Suprapubic skin (tissue), 4 donors: Measurements from ENCODE around the gene SDC4. TPM values are rescaled to one million over a fixed set of nuclear protein-coding genes. Genes with fewer than 3 reads are reported as not detected.

ENCODE experiments used
- DNase-seq, 2 donors: peaks; one replicate each; pipeline ENCODE4 v3.0.0-alpha.2; 2019; ENCODE audit warnings: low spot score in 2 of 2
- H3K27ac ChIP-seq: fragments of 200-600 bp; sonication (generic); one replicate; pipeline ENCODE4 v1.5.1; 2019
- H3K27me3 ChIP-seq: fragments of 200-600 bp; sonication (generic); one replicate; pipeline ENCODE4 v1.5.1; 2019
- H3K36me3 ChIP-seq: fragments of 200-600 bp; sonication (generic); one replicate; pipeline ENCODE4 v1.5.1; 2019
- H3K4me1 ChIP-seq: fragments of 200-600 bp; sonication (generic); one replicate; pipeline ENCODE4 v1.5.1; 2019
- H3K4me3 ChIP-seq: fragments of 200-600 bp; sonication (generic); one replicate; pipeline ENCODE4 v1.5.1; 2019; ENCODE audit warnings: mild to moderate bottlenecking
- H3K9me3 ChIP-seq: fragments of 200-600 bp; sonication (generic); one replicate; pipeline ENCODE4 v1.5.1; 2019
- CTCF ChIP-seq, 2 donors: fragments of 200-600 bp in 1 of 2; fragments of 450-650 bp in 1 of 2; sonication (generic) in 1 of 2; IDR thresholded peaks; one replicate each; pipeline ENCODE4 v1.5.1; 2016 to 2019; ENCODE audit warnings: antibody characterized with exemption in 2 of 2, mild to moderate bottlenecking in 1 of 2, moderate library complexity in 1 of 2
- EP300 ChIP-seq: sonication (generic); formaldehyde crosslinking; IDR thresholded peaks from one replicate; pipeline ENCODE4 v1.6.1; 2017; ENCODE audit warnings: antibody characterized with exemption
- POLR2A ChIP-seq, 2 donors: fragments of 450-650 bp; IDR thresholded peaks; one replicate each; pipeline ENCODE4 v1.6.1; 2017; ENCODE audit warnings: antibody characterized with exemption in 2 of 2, mild to moderate bottlenecking in 2 of 2, moderate library complexity in 2 of 2
- POLR2AphosphoS5 ChIP-seq, 3 donors: sonication (generic); formaldehyde crosslinking; IDR thresholded peaks; one replicate each; pipeline ENCODE4 v1.6.1; 2017; ENCODE audit warnings: antibody characterized with exemption in 3 of 3
- WGBS: methylation state at CpG from one replicate; pipeline ENCODE4 v1.1.5; 2018; 5-methylcytosine and 5-hydroxymethylcytosine counted together
- total RNA-seq, 4 donors: library from RNA; depleted of rRNA; stranded (reverse); fragments of >200 nt; gene quantifications; one replicate each; pipeline ENCODE4 v1.1.0, GENCODE V29; 2016

SDC4 gene
- total RNA-seq, 4 donors from 2014 or later, result 156 to 255 (median 216) TPM

- Histone ChIP-seq H3K4me1 (peaks cover 17% of the 10 kb centered on the region), H3K4me3 (peak overlapping the region; percentile 44), H3K27ac (no peak overlapping the region), H3K9me3 (no peaks in the 10 kb centered on the region), H3K27me3 (no peaks in the 10 kb centered on the region), H3K36me3 (no peaks in the 10 kb centered on the region)
- WGBS, result 57% methylated on average over 9 of the region's 9 CpGs
- DNase-seq, result no peak
- TF ChIP-seq POLR2AphosphoS5 (IDR thresholded peaks at IDR 0.05) (no peak), EP300 (no peak), CTCF (IDR thresholded peaks at IDR 0.05) (no peak), POLR2A (IDR thresholded peaks at IDR 0.05) (no peak)
Measured at GRCh38 chr20:45374101-45374467, 25.9 kb upstream of the SDC4 start.

- TF ChIP-seq EP300 (no peak), CTCF (IDR thresholded peaks at IDR 0.05) (peak; percentile 68 to 83), POLR2AphosphoS5 (IDR thresholded peaks at IDR 0.05) (peak in 1 of 3 donors; percentile 62), POLR2A (IDR thresholded peaks at IDR 0.05) (no peak)
- Histone ChIP-seq H3K27ac (peak overlapping the region; percentile 8), H3K4me1 (peaks cover 17% of the 10 kb centered on the region), H3K4me3 (peak overlapping the region; percentile 44), H3K36me3 (peaks cover 1% of the 10 kb centered on the region), H3K27me3 (no peaks in the 10 kb centered on the region), H3K9me3 (no peaks in the 10 kb centered on the region)
- peak; percentile 94 to 95 for DNase-seq
- 9% methylated on average over 19 of the region's 38 CpGs for WGBS
Measured at GRCh38 chr20:45373353-45374100, 25.3 kb upstream of the SDC4 start.

GRCh38 chr20:45372646-45373352 lies 24.6 kb upstream of the SDC4 start:
- WGBS, result 33% methylated on average over 9 of the region's 30 CpGs
- TF ChIP-seq POLR2A (IDR thresholded peaks at IDR 0.05) (no peak), EP300 (no peak), CTCF (IDR thresholded peaks at IDR 0.05) (no peak), POLR2AphosphoS5 (IDR thresholded peaks at IDR 0.05) (no peak)
- no peak for DNase-seq

GRCh38 chr20:45372241-45372640 lies 24.0 kb upstream of the SDC4 start:
- Histone ChIP-seq H3K36me3 (peaks cover 14% of the 10 kb centered on the region), H3K9me3 (no peaks in the 10 kb centered on the region), H3K27ac (no peak overlapping the region), H3K4me3 (peak overlapping the region; percentile 44), H3K27me3 (no peaks in the 10 kb centered on the region), H3K4me1 (peaks cover 17% of the 10 kb centered on the region)
- TF ChIP-seq CTCF (IDR thresholded peaks at IDR 0.05) (no peak), POLR2AphosphoS5 (IDR thresholded peaks at IDR 0.05) (no peak), POLR2A (IDR thresholded peaks at IDR 0.05) (no peak), EP300 (no peak)
- WGBS, result 88% methylated on average over 10 of the region's 10 CpGs
- no peak for DNase-seq

More at GRCh38 chr20:45372646-45373352, 24.6 kb upstream of the SDC4 start:
- Histone ChIP-seq H3K27ac (no peak overlapping the region), H3K36me3 (peaks cover 9% of the 10 kb centered on the region), H3K4me1 (peaks cover 17% of the 10 kb centered on the region), H3K27me3 (no peaks in the 10 kb centered on the region), H3K9me3 (no peaks in the 10 kb centered on the region), H3K4me3 (peak overlapping the region; percentile 44)

GRCh38 chr20:45370571-45371160 lies 22.4 kb upstream of the SDC4 start:
- no peak overlapping the region for H3K4me3 ChIP-seq
- H3K27me3 ChIP-seq, result no peaks in the 10 kb centered on the region
- TF ChIP-seq POLR2AphosphoS5 (IDR thresholded peaks at IDR 0.05), result no peak
- no peaks in the 10 kb centered on the region for H3K9me3 ChIP-seq
- no peak overlapping the region for H3K27ac ChIP-seq
- H3K36me3 ChIP-seq, result peaks cover 30% of the 10 kb centered on the region
- WGBS, result 91% methylated on average over 3 of the region's 3 CpGs
- no peak for DNase-seq
- H3K4me1 ChIP-seq, result peaks cover 17% of the 10 kb centered on the region
